Hematopoietic multipotent progenitor cell treated with erythropoietin and hydrocortisone succinate and interleukin-3 and kit ligand, for 8 days (in vitro differentiated cells): Measurements from ENCODE around the gene DLG2.
"Not testable (repeated sequence)": the region's sequence is repeated elsewhere in the genome, so short reads cannot be mapped to it uniquely, and the experiment has no call there.

Source experiments
- DNase-seq: peaks from one replicate; pipeline ENCODE4 v3.0.0-alpha.2; 2015

The DLG2 gene

GRCh38 chr11:83456075-83456474 lies 2171.1 kb downstream of the DLG2 start:
- DNase-seq: no peak

- no peak for DNase-seq
Measured at GRCh38 chr11:83455356-83455755, 2171.8 kb downstream of the DLG2 start.

GRCh38 chr11:83454674-83455073 lies 2172.5 kb downstream of the DLG2 start:
- DNase-seq: no peak

GRCh38 chr11:83449338-83449913 lies 2177.7 kb downstream of the DLG2 start:
- no peak for DNase-seq

GRCh38 chr11:83448686-83449085 lies 2178.5 kb downstream of the DLG2 start:
- DNase-seq: no peak

GRCh38 chr11:83443880-83444279 lies 2183.3 kb downstream of the DLG2 start:
- not testable (repeated sequence) for DNase-seq

GRCh38 chr11:83441601-83442000 lies 2185.5 kb downstream of the DLG2 start:
- no peak for DNase-seq

- DNase-seq: no peak
Measured at GRCh38 chr11:83441171-83441570, 2186.0 kb downstream of the DLG2 start.

GRCh38 chr11:83438438-83438837 lies 2188.7 kb downstream of the DLG2 start:
- no peak for DNase-seq

GRCh38 chr11:83437939-83438338 lies 2189.2 kb downstream of the DLG2 start:
- no peak for DNase-seq

GRCh38 chr11:83436855-83437254 lies 2190.3 kb downstream of the DLG2 start:
- no peak for DNase-seq

- DNase-seq: not testable (repeated sequence)
Measured at GRCh38 chr11:83434812-83435211, 2192.3 kb downstream of the DLG2 start.

GRCh38 chr11:83427943-83428342 lies 2199.2 kb downstream of the DLG2 start:
- DNase-seq: no peak

- DNase-seq: no peak
Measured at GRCh38 chr11:83427501-83427900, 2199.6 kb downstream of the DLG2 start.

GRCh38 chr11:83425137-83425466 lies 2202.0 kb downstream of the DLG2 start:
- no peak for DNase-seq

- DNase-seq: no peak
Measured at GRCh38 chr11:83424376-83425136, 2202.6 kb downstream of the DLG2 start.

GRCh38 chr11:83422641-83423040 lies 2204.5 kb downstream of the DLG2 start:
- DNase-seq: not testable (repeated sequence)

- no peak for DNase-seq
Measured at GRCh38 chr11:83410605-83411565, 2216.3 kb downstream of the DLG2 start.

GRCh38 chr11:83409891-83410290 lies 2217.3 kb downstream of the DLG2 start:
- DNase-seq: no peak

GRCh38 chr11:83409476-83409875 lies 2217.7 kb downstream of the DLG2 start:
- no peak for DNase-seq

- no peak for DNase-seq
Measured at GRCh38 chr11:83408946-83409345, 2218.2 kb downstream of the DLG2 start.
